ENCODE results near the gene PCDH9. TPM values are rescaled to one million over a fixed set of nuclear protein-coding genes. Genes with fewer than 3 reads are reported as not detected.

The PCDH9 gene
- total and polyA plus RNA-seq, 12 donors: 2.9 to 32.0 (median 15.4) TPM

DNA sequence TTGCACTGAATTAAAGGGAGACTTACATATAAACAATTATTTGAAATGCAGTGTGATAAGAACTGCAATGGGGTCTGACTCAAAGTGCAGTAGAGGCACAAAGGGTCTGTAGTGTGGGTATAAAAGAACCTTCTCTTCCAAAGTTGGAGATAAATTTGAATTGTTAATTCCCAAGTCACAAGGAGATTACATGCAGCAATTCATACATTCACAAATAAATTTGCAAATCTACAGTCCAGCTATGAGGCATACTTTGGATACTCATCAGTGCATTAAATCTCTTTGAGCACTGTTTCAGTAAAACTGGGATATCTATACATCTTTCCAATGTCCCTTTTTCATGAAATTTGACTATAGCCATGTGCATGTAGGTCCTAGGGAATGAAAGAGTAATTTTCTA is 799.4 kb downstream of the PCDH9 start:
- intact Hi-C loops (cut with DNase I): no loop called here
- H3K27me3 ChIP-seq: no peaks in the 10 kb centered on the region

GRCh38 chr13:66430269-66430668 is 799.9 kb downstream of the PCDH9 start:
- no peaks in the 10 kb centered on the region for H3K36me3 ChIP-seq
- no peak overlapping the region for H3K27ac ChIP-seq
- ATAC-seq: no peak
- H3K4me1 ChIP-seq: no peaks in the 10 kb centered on the region
- H3K27me3 ChIP-seq: no peaks in the 10 kb centered on the region
- DNase-seq: no peak
- no peak overlapping the region for H3K4me3 ChIP-seq
- no peaks in the 10 kb centered on the region for H3K9me3 ChIP-seq
- intact Hi-C loops (cut with DNase I): no loop called here
- no peak for TF ChIP-seq CTCF (IDR thresholded peaks at IDR 0.05)

More for the DNA sequence above, 799.4 kb downstream of the PCDH9 start:
- Histone ChIP-seq H3K36me3 (no peaks in the 10 kb centered on the region), H3K27ac (no peak overlapping the region), H3K4me1 (no peaks in the 10 kb centered on the region), H3K4me3 (no peak overlapping the region), H3K9me3 (no peaks in the 10 kb centered on the region)
- ATAC-seq (no peak), DNase-seq (no peak)
- TF ChIP-seq CTCF (IDR thresholded peaks at IDR 0.05): no peak

- no peak overlapping the region for H3K4me3 ChIP-seq
- H3K4me1 ChIP-seq: no peaks in the 10 kb centered on the region
- intact Hi-C loops (cut with DNase I): no loop called here
- no peaks in the 10 kb centered on the region for H3K27me3 ChIP-seq
- DNase-seq (no peak), ATAC-seq (no peak)
- TF ChIP-seq CTCF (IDR thresholded peaks at IDR 0.05): no peak
- H3K9me3 ChIP-seq: no peaks in the 10 kb centered on the region
- H3K27ac ChIP-seq: no peak overlapping the region
- no peaks in the 10 kb centered on the region for H3K36me3 ChIP-seq
Observed at GRCh38 chr13:66429156-66429555, 801.0 kb downstream of the PCDH9 start.

DNA sequence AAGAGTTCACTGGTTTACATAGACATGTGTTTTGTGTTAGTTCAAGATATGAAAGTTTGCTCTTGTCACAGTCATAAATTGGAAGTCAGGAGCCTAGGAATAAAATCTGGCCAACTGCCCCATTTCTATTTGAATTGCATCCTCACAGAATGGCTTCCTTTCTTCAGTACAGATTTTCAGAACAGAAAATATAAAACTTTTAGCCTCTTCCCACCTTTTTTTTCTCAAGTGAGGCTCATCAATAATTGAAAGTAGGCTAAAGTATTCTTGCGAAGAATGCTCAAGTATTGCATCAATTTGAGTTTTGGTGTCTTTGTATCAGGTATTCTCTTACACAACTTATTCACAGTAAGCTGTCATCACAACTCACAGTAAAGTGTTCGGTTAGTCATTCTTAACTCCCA is 802.7 kb downstream of the PCDH9 start:
- TF ChIP-seq CTCF (IDR thresholded peaks at IDR 0.05): no peak
- 73% methylated on average over 2 of the region's 2 CpGs for WGBS, 2 donors
- DNase-seq (no peak), ATAC-seq (no peak)
- Histone ChIP-seq H3K27me3 (no peaks in the 10 kb centered on the region), H3K9me3 (peaks cover 0 to under 1% (median 0%) of the 10 kb centered on the region in 11 donors), H3K4me1 (no peaks in the 10 kb centered on the region), H3K36me3 (no peaks in the 10 kb centered on the region), H3K4me3 (no peak overlapping the region), H3K27ac (no peak overlapping the region)
- intact Hi-C loops (cut with DNase I): no loop called here

GRCh38 chr13:66425741-66426140 is 804.4 kb downstream of the PCDH9 start:
- TF ChIP-seq CTCF (IDR thresholded peaks at IDR 0.05): no peak
- no peaks in the 10 kb centered on the region for H3K27me3 ChIP-seq
- H3K36me3 ChIP-seq: no peaks in the 10 kb centered on the region
- H3K27ac ChIP-seq: no peak overlapping the region
- ATAC-seq (peak in 1 of 8 donors; percentile 41), DNase-seq (no peak)
- intact Hi-C loops (cut with DNase I): no loop called here
- H3K4me3 ChIP-seq: no peak overlapping the region
- H3K9me3 ChIP-seq: peaks cover 0 to 17% (median 0%) of the 10 kb centered on the region in 11 donors
- 55 to 58% methylated on average over 3 of the region's 3 CpGs for WGBS, 2 donors
- no peaks in the 10 kb centered on the region for H3K4me1 ChIP-seq
